Endothelial cell of umbilical vein (primary cell): Measurements from ENCODE around the gene ASPHD2. TPM values are rescaled to one million over a fixed set of nuclear protein-coding genes. Genes with fewer than 3 reads are reported as not detected.

Experiments
- BruUV-seq: library from RNA; stranded (reverse); fragments of 400-500 nt; replicated peaks from 2 replicates; lab custom pipeline; 2021; lab: Mats Ljungman, UMichigan
- CTCF ChIA-PET: fragments of 300-600, 350-600 bp; sonication (Branson Sonifier 250); formaldehyde crosslinking; loops from one replicate; lab custom pipeline; 2021; ENCODE audit warnings: antibody characterized with exemption, inconsistent platforms; lab: Charles Lee
- POLR2A ChIA-PET: fragments of 300-600, 350-600 bp; sonication (Branson Sonifier 250); formaldehyde crosslinking; loops from one replicate; lab custom pipeline; 2021; ENCODE audit warnings: antibody characterized with exemption, inconsistent platforms; lab: Charles Lee
- DNase-seq: peaks from one replicate; pipeline ENCODE4 v3.0.0-alpha.2; 2011; ENCODE audit warnings: low read depth, low spot score
- FAIRE-seq: peaks from 2 replicates; lab custom pipeline; 2011; peaks lifted over from hg19 to GRCh38; lab: Jason Lieb, UNC
- H2AFZ ChIP-seq: 2 replicates; pipeline ENCODE4 v1.6.0; 2012; ENCODE audit warnings: low read depth, low read length, control low read depth, inconsistent platforms
- H3K27ac ChIP-seq: 2 replicates; pipeline ENCODE4 v1.5.1; 2011; ENCODE audit warnings: low read depth, mild to moderate bottlenecking, control low read depth, low read length, moderate library complexity; ENCODE audit not compliant: insufficient read depth
- H3K27me3 ChIP-seq, 2 experiments: 2 replicates each; pipeline versions ENCODE4 v1.6.0 to v1.6.1; 2011; ENCODE audit warnings: low read length in 2 of 2, mixed read lengths in 1 of 2; ENCODE audit not compliant: control insufficient read depth in 2 of 2, insufficient read depth in 2 of 2
- H3K36me3 ChIP-seq, 2 experiments: 2 replicates in 1 of 2; 3 replicates in 1 of 2; pipeline ENCODE4 v1.5.1; 2011; ENCODE audit warnings: low read length in 2 of 2, mild to moderate bottlenecking in 1 of 2, moderate library complexity in 1 of 2; ENCODE audit not compliant: control insufficient read depth in 2 of 2, insufficient read depth in 2 of 2; ENCODE audit errors: extremely low read depth in 1 of 2
- H3K4me1 ChIP-seq: 3 replicates; pipeline ENCODE4 v1.5.1; 2011; ENCODE audit warnings: mild to moderate bottlenecking, low read length; ENCODE audit not compliant: control insufficient read depth, insufficient read depth; ENCODE audit errors: extremely low read depth
- H3K4me2 ChIP-seq: 2 replicates; pipeline ENCODE4 v1.6.1; 2011; ENCODE audit warnings: low read length, control low read depth, mixed read lengths; ENCODE audit not compliant: insufficient read depth
- H3K4me3 ChIP-seq, 3 experiments: fragments of 200-600 bp in 1 of 3; sonication (generic), shearing (Covaris generic) in 1 of 3; replicated peaks in 1 of 3; 2 replicates each; pipeline ENCODE4 v1.5.1; 2011 to 2016; ENCODE audit warnings: control low read depth in 3 of 3, low read length in 3 of 3, mild to moderate bottlenecking in 2 of 3, inconsistent platforms in 1 of 3, low read depth in 1 of 3, moderate library complexity in 1 of 3; ENCODE audit not compliant: insufficient read depth in 1 of 3
- H3K79me2 ChIP-seq: 2 replicates; pipeline ENCODE4 v1.6.0; 2012; ENCODE audit warnings: low read length, inconsistent platforms; ENCODE audit not compliant: control insufficient read depth, insufficient read depth
- H3K9ac ChIP-seq: replicated peaks from 2 replicates; pipeline ENCODE3; 2011; ENCODE audit warnings: low read length, control low read depth; ENCODE audit not compliant: insufficient read depth; ENCODE audit errors: extremely low read depth
- H3K9me1 ChIP-seq: replicated peaks from 3 replicates; pipeline ENCODE4 v1.6.0; 2011; ENCODE audit warnings: mild to moderate bottlenecking, low read length; ENCODE audit not compliant: control insufficient read depth, insufficient read depth; ENCODE audit errors: extremely low read depth
- H3K9me3 ChIP-seq: replicated peaks from 2 replicates; pipeline ENCODE4 v1.5.1; 2012; ENCODE audit warnings: low read length, inconsistent platforms; ENCODE audit not compliant: control insufficient read depth, insufficient read depth
- H4K20me1 ChIP-seq: replicated peaks from 2 replicates; pipeline ENCODE3; 2011; ENCODE audit warnings: mild to moderate bottlenecking, low read length; ENCODE audit not compliant: control insufficient read depth, insufficient read depth; ENCODE audit errors: extremely low read depth
- EZH2 ChIP-seq: IDR thresholded peaks from 2 replicates; pipeline ENCODE4 v1.6.1; 2012; ENCODE audit warnings: borderline replicate concordance, low read depth, mild to moderate bottlenecking, moderate library complexity, low read length, inconsistent platforms; ENCODE audit not compliant: severe bottlenecking
- FOS ChIP-seq: IDR thresholded peaks from 2 replicates; pipeline ENCODE4 v1.6.1; 2011; ENCODE audit warnings: mild to moderate bottlenecking, low read length, moderate library complexity, borderline replicate concordance; ENCODE audit not compliant: insufficient read depth
- GATA2 ChIP-seq: IDR thresholded peaks from 2 replicates; pipeline ENCODE4 v1.7.0; 2011; ENCODE audit warnings: low read depth, mild to moderate bottlenecking, moderate library complexity, mixed read lengths, low read length; ENCODE audit not compliant: insufficient read length, insufficient read depth
- JUN ChIP-seq: IDR thresholded peaks from 2 replicates; pipeline ENCODE4 v1.6.1; 2011; ENCODE audit warnings: borderline replicate concordance, low read depth; ENCODE audit not compliant: insufficient read length, insufficient read depth
- MYC ChIP-seq: IDR thresholded peaks from one replicate; pipeline ENCODE4 v1.6.1; 2011; ENCODE audit warnings: mild to moderate bottlenecking, low read depth, low read length
- POLR2AphosphoS5 ChIP-seq: IDR thresholded peaks from 2 replicates; pipeline ENCODE4 v1.6.1; 2012; ENCODE audit warnings: low read depth, mild to moderate bottlenecking, control low read depth, low read length, moderate library complexity; ENCODE audit not compliant: insufficient read depth
- dilution Hi-C: fragments of 300-500 bp; cut with MboI; formaldehyde crosslinking; loops from one replicate; pipeline ENCODE4 v1.15.0; 2019; ENCODE audit warnings: low sequenced_read_pairs; ENCODE audit not compliant: extremely low pct_ligation_motif_present
- intact Hi-C: fragments of 100-400 bp; cut with micrococcal nuclease; formaldehyde crosslinking; loops from one replicate; pipeline ENCODE4 v1.10.0; 2022
- polyA plus RNA-seq, 4 experiments: library from polyadenylated mRNA; depleted of rRNA in 3 of 4; stranded (reverse) in 3 of 4; unstranded in 1 of 4; fragments of >200 nt; gene quantifications; 2 replicates each; pipeline versions ENCODE4 v1.2.1 to v1.2.3, GENCODE V29; 2011 to 2012; ENCODE audit warnings: missing spikeins in 1 of 4
- total RNA-seq: library from RNA; stranded (reverse); gene quantifications from 2 replicates; pipeline ENCODE4 v1.2.3, GENCODE V29; 2021

Gene ASPHD2
- total and polyA plus RNA-seq, 2 donors (not counting 3 experiments of a cell fraction or from before 2014, with no cell fraction given) = 4.8 to 5.5 TPM

DNA sequence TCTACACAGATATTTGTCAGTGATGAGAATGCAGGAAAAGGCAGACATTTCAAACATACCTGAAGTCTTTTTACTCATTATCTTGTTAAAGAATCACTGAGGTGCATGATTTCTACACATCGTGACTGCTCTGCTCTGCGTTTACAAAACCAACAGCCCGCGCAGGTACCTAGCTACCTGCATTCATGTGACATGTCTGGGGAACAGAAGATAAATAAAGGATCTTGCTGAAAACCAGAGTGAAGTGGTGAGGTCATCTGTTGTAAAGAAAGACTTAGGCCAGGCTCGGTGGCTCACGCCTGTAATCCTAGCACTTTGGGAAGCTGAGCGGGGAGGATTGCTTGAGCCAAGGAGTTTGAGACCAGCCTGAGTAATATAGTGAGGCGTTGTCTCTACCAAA, 15.7 kb downstream of the ASPHD2 start:
- H3K4me3 ChIP-seq = no peak overlapping the region
- ChIA-PET CTCF (interaction anchor here (1.1 to 1.9 kb wide), 2 partner anchors 14 to 77 kb away, joined by 3 to 4 read pairs; no protein-coding TSS in a partner anchor), POLR2A (interaction anchor here (1.1 kb wide), 1 partner anchor 53 kb away, joined by 3 read pairs; no protein-coding TSS in a partner anchor)
- H3K79me2 ChIP-seq = no peaks in the 10 kb centered on the region
- H3K27ac ChIP-seq = no peak overlapping the region
- no peaks in the 10 kb centered on the region for H3K9me3 ChIP-seq
- no TSS peak for BruUV-seq
- dilution Hi-C loops = no loop called here
- H3K9ac ChIP-seq = no peak overlapping the region
- no peaks in the 10 kb centered on the region for H4K20me1 ChIP-seq
- no peaks in the 10 kb centered on the region for H3K4me1 ChIP-seq
- no peak for TF ChIP-seq JUN
- TF ChIP-seq EZH2 = no peak
- no peak for TF ChIP-seq MYC
- no peak for TF ChIP-seq GATA2
- no peak for TF ChIP-seq POLR2AphosphoS5
- H3K4me2 ChIP-seq = no peak overlapping the region
- peaks cover 0 to 1% of the 10 kb centered on the region in 2 experiments for H3K36me3 ChIP-seq
- DNase-seq (no peak), FAIRE-seq (no peak)
- H2AFZ ChIP-seq = no peak overlapping the region
- intact Hi-C loops = no loop called here
- no peaks in the 10 kb centered on the region for H3K9me1 ChIP-seq
- no peaks in the 10 kb centered on the region for H3K27me3 ChIP-seq

DNA sequence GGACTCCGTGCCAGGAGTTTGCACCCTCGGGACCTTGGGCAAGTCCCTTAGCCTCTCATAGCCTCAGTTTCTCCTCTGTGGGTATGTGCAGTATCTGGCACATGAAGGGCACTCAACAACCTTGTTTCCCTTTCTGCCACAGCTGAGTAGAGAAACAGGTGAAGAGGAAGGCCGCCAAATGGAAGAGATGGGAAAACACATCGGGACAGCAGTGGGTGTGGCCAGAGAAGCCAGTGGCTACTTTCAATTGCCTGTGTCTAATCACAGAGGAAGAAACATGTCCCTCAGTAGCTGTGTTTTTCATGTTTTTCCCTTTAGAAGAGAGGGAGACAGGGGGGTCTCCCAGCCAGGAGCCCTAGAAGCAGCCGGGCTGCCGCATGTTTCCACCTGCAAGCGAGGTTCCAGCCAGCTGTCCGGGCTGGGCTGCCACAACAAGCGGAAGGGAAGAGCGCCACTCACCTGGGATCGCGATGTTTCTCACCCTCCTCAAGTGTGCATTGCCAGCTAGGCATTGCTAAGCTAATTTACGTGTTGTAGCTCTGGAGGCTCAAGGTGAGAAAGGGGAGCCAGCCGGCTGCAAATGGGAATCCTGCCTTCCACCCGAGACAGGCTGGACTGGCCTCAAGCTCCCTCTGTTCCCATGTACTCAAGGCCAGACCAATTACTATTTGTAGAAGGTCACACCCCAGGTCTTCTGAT, 16.7 kb downstream of the ASPHD2 start:
- H3K9me3 ChIP-seq = no peaks in the 10 kb centered on the region
- TF ChIP-seq FOS (no peak), GATA2 (no peak), MYC (no peak), POLR2AphosphoS5 (no peak), EZH2 (no peak)
- H3K27me3 ChIP-seq = no peaks in the 10 kb centered on the region
- no peak for DNase-seq
- H3K4me3 ChIP-seq = no peak overlapping the region
- H4K20me1 ChIP-seq = no peaks in the 10 kb centered on the region
- H2AFZ ChIP-seq = no peak overlapping the region
- ChIA-PET CTCF (interaction anchor here (1.1 kb wide), 2 partner anchors 78 to 81 kb away, joined by 3 to 4 read pairs; no protein-coding TSS in a partner anchor), POLR2A (no interaction called here)
- peaks cover 0 to 2% of the 10 kb centered on the region in 2 experiments for H3K36me3 ChIP-seq
- no peak overlapping the region for H3K9ac ChIP-seq
- no peaks in the 10 kb centered on the region for H3K9me1 ChIP-seq
- BruUV-seq = no TSS peak
- H3K27ac ChIP-seq = no peak overlapping the region
- intact Hi-C loops (no loop called here), dilution Hi-C loops (no loop called here)
- no peaks in the 10 kb centered on the region for H3K79me2 ChIP-seq
- no peaks in the 10 kb centered on the region for H3K4me1 ChIP-seq
- no peak overlapping the region for H3K4me2 ChIP-seq
- FAIRE-seq = no peak
